ENCODE measurements around the gene PBRM1. TPM values are rescaled to one million over a fixed set of nuclear protein-coding genes. Genes with fewer than 3 reads are reported as not detected.

Gene PBRM1
- total RNA-seq, 1 experiment from 2014 or later, result 74.2 TPM

DNA sequence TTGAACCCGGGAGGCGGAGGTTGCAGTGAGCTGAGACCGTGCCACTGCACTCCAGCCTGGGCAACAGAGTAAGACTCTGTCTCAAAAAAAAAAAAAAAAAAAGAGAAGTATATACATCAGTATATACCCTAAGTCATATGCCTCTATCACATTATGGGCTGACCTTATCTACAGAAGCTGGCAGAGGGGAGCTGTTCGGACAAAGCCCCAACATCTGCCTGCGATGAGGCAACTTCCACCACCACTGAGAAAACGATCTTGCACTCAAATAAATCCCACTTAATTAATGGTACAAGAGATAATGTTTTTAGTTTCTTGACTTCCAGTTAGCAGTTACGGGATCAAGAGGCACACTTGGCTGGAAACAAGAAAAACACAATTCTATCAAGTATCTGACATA, 17.6 kb upstream of the PBRM1 start:
- Histone ChIP-seq H2BK120ac (ENCODE audit: low read depth, low read length, poor library complexity, severe bottlenecking) (no peak overlapping the region), H3K79me2 (ENCODE audit: insufficient read depth, low read length) (peaks cover 3% of the 10 kb centered on the region; the same call in 1 of the 2 replicates), H2BK15ac (ENCODE audit: low read depth, low read length) (no peak overlapping the region), H3K27ac (ENCODE audit: insufficient read length, low read depth, low read length) (no peak overlapping the region), H2AK5ac (ENCODE audit: insufficient read length, low read length) (no peak overlapping the region), H3K23ac (ENCODE audit: insufficient read length, low read depth, low read length) (no peak overlapping the region), H4K20me1 (ENCODE audit: control insufficient read depth, insufficient read depth, insufficient read length) (no peaks in the 10 kb centered on the region), H3K4me2 (ENCODE audit: insufficient read depth, insufficient read length, low read length) (no peak overlapping the region), H3K79me1 (ENCODE audit: insufficient read depth, low read depth, low read length, poor library complexity, severe bottlenecking) (no peaks in the 10 kb centered on the region), H3K4ac (ENCODE audit: low read depth, low read length) (no peak overlapping the region), H3T11ph (ENCODE audit: low read length) (no peak overlapping the region), H4K5ac (ENCODE audit: insufficient read length, low read depth, low read length) (no peak overlapping the region), H3K9me3 (ENCODE audit: control insufficient read depth, low read depth, low read length) (no peaks in the 10 kb centered on the region), H2BK20ac (ENCODE audit: low read depth, low read length, poor library complexity, severe bottlenecking) (no peak overlapping the region), H3K56ac (ENCODE audit: insufficient read length, low read depth, low read length) (no peak overlapping the region), H3K9ac (ENCODE audit: extremely low read depth, insufficient read length, low read length) (no peak overlapping the region), H3K18ac (ENCODE audit: insufficient read length, low read depth, low read length) (no peak overlapping the region), H2BK5ac (ENCODE audit: insufficient read length, low read length) (no peak overlapping the region), H3K4me1 (ENCODE audit: insufficient read depth, low read length) (no peaks in the 10 kb centered on the region; the same call in 1 of the 2 replicates), H3K27me3 (ENCODE audit: insufficient read depth, low read length) (no peaks in the 10 kb centered on the region), H3K14ac (ENCODE audit: insufficient read depth, low read length) (no peak overlapping the region), H4K91ac (ENCODE audit: insufficient read length, low read depth, low read length) (no peak overlapping the region), H4K8ac (replicated peaks; ENCODE audit: insufficient read length, low read depth, low read length) (no peak overlapping the region), H2AFZ (ENCODE audit: low read length) (no peak overlapping the region), H3K23me2 (ENCODE audit: insufficient read length, low read depth, low read length, poor library complexity, severe bottlenecking) (peaks cover 12% of the 10 kb centered on the region), H2BK12ac (ENCODE audit: insufficient read length, low read depth, low read length) (no peak overlapping the region)
- TF ChIP-seq, protein P1, sequence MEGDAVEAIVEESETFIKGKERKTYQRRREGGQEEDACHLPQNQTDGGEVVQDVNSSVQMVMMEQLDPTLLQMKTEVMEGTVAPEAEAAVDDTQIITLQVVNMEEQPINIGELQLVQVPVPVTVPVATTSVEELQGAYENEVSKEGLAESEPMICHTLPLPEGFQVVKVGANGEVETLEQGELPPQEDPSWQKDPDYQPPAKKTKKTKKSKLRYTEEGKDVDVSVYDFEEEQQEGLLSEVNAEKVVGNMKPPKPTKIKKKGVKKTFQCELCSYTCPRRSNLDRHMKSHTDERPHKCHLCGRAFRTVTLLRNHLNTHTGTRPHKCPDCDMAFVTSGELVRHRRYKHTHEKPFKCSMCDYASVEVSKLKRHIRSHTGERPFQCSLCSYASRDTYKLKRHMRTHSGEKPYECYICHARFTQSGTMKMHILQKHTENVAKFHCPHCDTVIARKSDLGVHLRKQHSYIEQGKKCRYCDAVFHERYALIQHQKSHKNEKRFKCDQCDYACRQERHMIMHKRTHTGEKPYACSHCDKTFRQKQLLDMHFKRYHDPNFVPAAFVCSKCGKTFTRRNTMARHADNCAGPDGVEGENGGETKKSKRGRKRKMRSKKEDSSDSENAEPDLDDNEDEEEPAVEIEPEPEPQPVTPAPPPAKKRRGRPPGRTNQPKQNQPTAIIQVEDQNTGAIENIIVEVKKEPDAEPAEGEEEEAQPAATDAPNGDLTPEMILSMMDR (conservative IDR thresholded peaks at IDR 0.05), result no peak
- Mint-ChIP-seq H3K36me3 (ENCODE audit: insufficient read depth in 1 of 3, low read depth in 3 of 3) (peaks cover 5 to 10% (median 8%) of the 10 kb centered on the region in 3 experiments; a peak in 5 of 7 replicates), H3K4me1 (peaks cover 15% of the 10 kb centered on the region in 2 experiments), H3K27ac (no peak overlapping the region), H3K9me3 (no peaks in the 10 kb centered on the region; a peak in 1 of 5 replicates), H3K27me3 (ENCODE audit: low read depth) (no peaks in the 10 kb centered on the region), H3K4me3 (no peak overlapping the region)
- DNase-seq, result no peak
- no CpG with 5 or more reads among the region's 7 CpGs for WGBS (ENCODE audit: extremely low coverage, insufficient read length, low lambda C conversion rate)

All from H9 (cell line).